ENCODE results near the gene PRKN. TPM values are rescaled to one million over a fixed set of nuclear protein-coding genes. Genes with fewer than 3 reads are reported as not detected.

PRKN gene
- total RNA-seq, 1 donor from 2014 or later = 0.79 TPM

DNA sequence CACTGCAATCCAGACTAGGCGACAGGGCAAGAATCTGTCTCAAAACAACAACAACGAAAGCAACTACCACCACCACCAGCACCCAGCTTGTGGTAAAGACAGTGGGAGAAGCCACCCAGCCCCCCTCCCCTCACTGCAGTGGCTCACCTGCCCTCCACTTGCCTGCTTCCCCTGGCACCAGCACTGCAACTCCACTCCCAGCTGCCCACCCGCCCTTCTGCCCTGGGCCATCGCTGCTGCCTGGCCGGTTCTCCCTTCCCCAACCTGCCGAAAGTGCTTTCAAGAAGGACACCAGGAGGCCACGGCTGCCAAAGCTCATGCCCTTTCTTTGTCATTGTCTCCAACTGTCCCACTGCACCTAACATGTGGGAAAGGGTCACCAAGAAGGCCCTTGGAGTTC, 1359.1 kb downstream of the PRKN start:
- Histone ChIP-seq H3K36me3 (ENCODE audit: control insufficient read depth, insufficient read depth, low read length) (no peaks in the 10 kb centered on the region), H3K27me3 (ENCODE audit: control insufficient read depth, insufficient read depth, low read length) (no peaks in the 10 kb centered on the region), H3K4me3 (ENCODE audit: low read depth, low read length) (no peak overlapping the region)
- TF ChIP-seq, protein P1, sequence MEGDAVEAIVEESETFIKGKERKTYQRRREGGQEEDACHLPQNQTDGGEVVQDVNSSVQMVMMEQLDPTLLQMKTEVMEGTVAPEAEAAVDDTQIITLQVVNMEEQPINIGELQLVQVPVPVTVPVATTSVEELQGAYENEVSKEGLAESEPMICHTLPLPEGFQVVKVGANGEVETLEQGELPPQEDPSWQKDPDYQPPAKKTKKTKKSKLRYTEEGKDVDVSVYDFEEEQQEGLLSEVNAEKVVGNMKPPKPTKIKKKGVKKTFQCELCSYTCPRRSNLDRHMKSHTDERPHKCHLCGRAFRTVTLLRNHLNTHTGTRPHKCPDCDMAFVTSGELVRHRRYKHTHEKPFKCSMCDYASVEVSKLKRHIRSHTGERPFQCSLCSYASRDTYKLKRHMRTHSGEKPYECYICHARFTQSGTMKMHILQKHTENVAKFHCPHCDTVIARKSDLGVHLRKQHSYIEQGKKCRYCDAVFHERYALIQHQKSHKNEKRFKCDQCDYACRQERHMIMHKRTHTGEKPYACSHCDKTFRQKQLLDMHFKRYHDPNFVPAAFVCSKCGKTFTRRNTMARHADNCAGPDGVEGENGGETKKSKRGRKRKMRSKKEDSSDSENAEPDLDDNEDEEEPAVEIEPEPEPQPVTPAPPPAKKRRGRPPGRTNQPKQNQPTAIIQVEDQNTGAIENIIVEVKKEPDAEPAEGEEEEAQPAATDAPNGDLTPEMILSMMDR (IDR thresholded peaks at IDR 0.05; ENCODE audit: insufficient read depth, low read length, severe bottlenecking) = no peak
- FAIRE-seq (no peak), DNase-seq (ENCODE audit: low read depth) (no peak)

DNA sequence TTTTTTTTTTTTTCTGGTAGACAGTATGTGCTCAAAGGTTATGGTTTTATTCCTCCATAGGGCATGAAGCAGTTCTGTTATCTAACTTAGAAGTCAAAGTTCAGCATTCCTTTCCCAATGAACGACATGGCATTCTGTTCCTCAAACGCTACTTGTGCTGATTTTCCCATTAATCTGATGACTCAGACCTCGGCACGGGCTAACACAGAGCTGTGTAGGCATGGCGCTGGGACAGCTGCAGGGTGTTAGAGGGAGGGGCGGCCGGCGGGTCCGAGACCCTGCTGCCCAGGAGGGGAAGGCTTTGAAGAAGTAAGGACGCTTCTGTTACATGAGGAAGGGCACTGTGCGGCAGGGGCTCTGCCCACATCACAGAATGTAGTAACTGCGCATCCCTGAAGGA, 1360.1 kb downstream of the PRKN start:
- TF ChIP-seq, protein P1 (IDR thresholded peaks at IDR 0.05; ENCODE audit: insufficient read depth, low read length, severe bottlenecking) = no peak
- no peak for FAIRE-seq
- no peaks in the 10 kb centered on the region for H3K36me3 ChIP-seq (ENCODE audit: control insufficient read depth, insufficient read depth, low read length)

DNA sequence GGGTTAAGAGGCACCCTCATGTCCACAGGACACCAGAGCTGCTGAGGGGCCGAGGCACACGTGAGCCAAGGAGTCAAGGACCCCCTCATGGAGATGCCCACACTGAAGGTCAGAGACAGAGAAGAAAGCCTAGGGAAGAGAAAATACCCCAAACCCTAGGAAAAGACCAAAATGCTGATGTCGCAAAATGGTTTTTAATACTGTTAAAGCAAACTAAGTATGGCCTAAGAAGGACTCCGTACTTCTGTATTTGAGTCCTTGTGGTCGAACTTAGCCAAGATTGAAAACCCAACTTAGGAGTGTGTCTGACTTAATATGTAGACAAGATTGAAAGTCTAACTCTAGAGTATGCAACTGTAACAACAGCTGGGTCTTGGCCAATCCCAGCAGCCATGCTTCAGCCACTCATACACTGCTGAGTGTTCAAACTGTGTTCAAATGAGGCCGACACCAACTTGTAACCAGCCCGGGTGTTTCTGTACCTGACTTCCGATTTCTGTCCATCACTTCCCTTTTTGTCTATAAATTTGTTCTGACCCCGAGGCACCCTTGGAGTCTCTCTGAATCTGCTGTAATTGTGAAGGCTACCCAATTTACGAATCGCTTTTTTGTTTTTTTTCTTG, 1361.2 kb downstream of the PRKN start:
- DNase-seq (ENCODE audit: low read depth) = no peak
- TF ChIP-seq, protein P1 (IDR thresholded peaks at IDR 0.05; ENCODE audit: insufficient read depth, low read length, severe bottlenecking) = no peak
- no peaks in the 10 kb centered on the region for H3K36me3 ChIP-seq (ENCODE audit: control insufficient read depth, insufficient read depth, low read length)
- no peak overlapping the region for H3K4me3 ChIP-seq (ENCODE audit: low read depth, low read length)
- H3K27me3 ChIP-seq (ENCODE audit: control insufficient read depth, insufficient read depth, low read length) = no peaks in the 10 kb centered on the region
- FAIRE-seq = no peak

More for the DNA sequence above, 1360.1 kb downstream of the PRKN start:
- H3K27me3 ChIP-seq (ENCODE audit: control insufficient read depth, insufficient read depth, low read length) = no peaks in the 10 kb centered on the region
- H3K4me3 ChIP-seq (ENCODE audit: low read depth, low read length) = no peak overlapping the region
- DNase-seq (ENCODE audit: low read depth) = no peak

DNA sequence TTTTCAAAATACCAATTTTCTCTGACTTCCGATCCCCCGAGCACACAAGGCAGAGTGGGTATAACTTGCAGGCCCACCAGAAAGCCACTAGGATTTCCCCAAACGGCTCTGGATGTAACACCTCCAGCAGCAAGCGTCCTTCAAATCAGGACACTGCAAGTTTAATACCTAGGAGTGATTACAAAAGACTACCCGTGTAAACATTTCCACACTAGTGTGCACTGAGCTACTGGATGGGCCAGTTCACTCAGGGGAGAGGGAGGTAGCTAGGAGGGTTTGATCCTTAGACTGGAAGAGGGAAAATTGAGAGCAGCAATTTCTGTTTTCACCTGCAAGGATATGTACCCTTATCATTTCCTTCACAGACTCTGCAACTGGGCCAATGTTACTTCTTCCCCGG, 1361.9 kb downstream of the PRKN start:
- TF ChIP-seq, protein P1 (IDR thresholded peaks at IDR 0.05; ENCODE audit: insufficient read depth, low read length, severe bottlenecking) = no peak
- FAIRE-seq (no peak), DNase-seq (ENCODE audit: low read depth) (no peak)
- Histone ChIP-seq H3K4me3 (ENCODE audit: low read depth, low read length) (no peak overlapping the region), H3K36me3 (ENCODE audit: control insufficient read depth, insufficient read depth, low read length) (no peaks in the 10 kb centered on the region), H3K27me3 (ENCODE audit: control insufficient read depth, insufficient read depth, low read length) (no peaks in the 10 kb centered on the region)

DNA sequence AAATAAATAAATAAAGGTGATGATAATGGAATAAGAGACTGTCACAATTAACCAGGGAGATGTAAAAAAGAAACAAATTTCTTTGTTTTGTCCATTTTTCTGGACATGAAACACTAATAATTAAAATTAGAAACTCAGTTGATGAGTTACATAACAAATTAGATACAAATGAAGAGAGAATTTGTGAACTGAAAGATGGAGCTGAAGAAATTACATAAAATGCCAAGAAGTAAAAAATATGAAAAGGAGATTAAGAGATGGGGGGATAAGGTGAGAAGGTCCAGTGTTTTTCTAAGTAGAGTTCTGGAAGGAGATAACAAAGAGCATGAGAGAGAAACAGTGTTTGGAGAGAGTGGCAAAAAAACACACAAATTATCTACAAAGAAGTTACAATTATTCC, 1364.3 kb downstream of the PRKN start:
- FAIRE-seq (no peak), DNase-seq (ENCODE audit: low read depth) (no peak)
- no peaks in the 10 kb centered on the region for H3K27me3 ChIP-seq (ENCODE audit: control insufficient read depth, insufficient read depth, low read length)
- no peaks in the 10 kb centered on the region for H3K36me3 ChIP-seq (ENCODE audit: control insufficient read depth, insufficient read depth, low read length)
- TF ChIP-seq, protein P1 (IDR thresholded peaks at IDR 0.05; ENCODE audit: insufficient read depth, low read length, severe bottlenecking) = no peak
- no peak overlapping the region for H3K4me3 ChIP-seq (ENCODE audit: low read depth, low read length)

DNA sequence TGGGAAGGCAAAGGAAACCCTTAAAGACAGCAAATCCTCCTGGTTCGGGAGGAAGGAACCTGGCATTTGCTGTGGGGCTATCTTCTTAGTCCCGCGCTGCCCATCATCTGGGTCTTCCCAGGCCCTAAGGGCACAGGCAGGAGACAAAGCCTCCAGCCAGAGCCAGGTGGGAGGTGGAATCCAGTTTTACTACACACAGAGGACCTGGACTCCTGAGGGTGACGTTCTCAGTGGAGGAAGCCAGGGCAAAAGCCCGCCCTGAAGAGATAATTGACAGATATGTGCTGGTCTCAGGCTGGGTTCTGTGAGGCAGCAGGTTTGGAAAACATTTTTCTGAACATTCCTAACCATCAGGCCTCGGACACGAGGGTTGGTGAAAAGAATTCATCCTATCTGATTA, 1365.3 kb downstream of the PRKN start:
- no peak for DNase-seq (ENCODE audit: low read depth)
- FAIRE-seq = no peak

More for the DNA sequence above, 1365.3 kb downstream of the PRKN start:
- no peaks in the 10 kb centered on the region for H3K27me3 ChIP-seq (ENCODE audit: control insufficient read depth, insufficient read depth, low read length)
- H3K4me3 ChIP-seq (ENCODE audit: low read depth, low read length) = no peak overlapping the region
- TF ChIP-seq, protein P1 (IDR thresholded peaks at IDR 0.05; ENCODE audit: insufficient read depth, low read length, severe bottlenecking) = no peak
- H3K36me3 ChIP-seq (ENCODE audit: control insufficient read depth, insufficient read depth, low read length) = no peaks in the 10 kb centered on the region

All from bronchial epithelial cell (primary cell).